Left renal pelvis (tissue), 4 donors: Measurements from ENCODE around the gene AZIN2. TPM values are rescaled to one million over a fixed set of nuclear protein-coding genes. Genes with fewer than 3 reads are reported as not detected.
A peak's percentile ranks its signal among the peaks of the same experiment; 100 is the strongest.
"Not testable (repeated sequence)": the region's sequence is repeated elsewhere in the genome, so short reads cannot be mapped to it uniquely, and the experiment has no call there.

ENCODE experiments used
- DNase-seq, 4 donors: peaks; one replicate each; pipeline ENCODE4 v3.0.0-alpha.2; 2013; ENCODE audit warnings: low read depth in 4 of 4, low spot score in 3 of 4
- polyA plus RNA-seq, 4 donors: library from polyadenylated mRNA; unstranded; fragments of 120-200 nt; gene quantifications; one replicate each; pipeline ENCODE4 v1.2.1, GENCODE V29; 2013; ENCODE audit not compliant: insufficient read length in 4 of 4

AZIN2 gene
- polyA plus RNA-seq, 4 donors = 5.9 to 9.4 (median 7.8) TPM

- DNase-seq = no peak
These were observed 24.5 kb upstream of the AZIN2 start for GRCh38 chr1:33056426-33056825.

- no peak for DNase-seq
These were observed 23.9 kb upstream of the AZIN2 start for GRCh38 chr1:33057095-33057494.

GRCh38 chr1:33060579-33061083 is 20.3 kb upstream of the AZIN2 start:
- no peak for DNase-seq

GRCh38 chr1:33061834-33062233 is 19.1 kb upstream of the AZIN2 start:
- DNase-seq = no peak

- DNase-seq = not testable (repeated sequence)
These were observed 16.7 kb upstream of the AZIN2 start for GRCh38 chr1:33064284-33064683.

GRCh38 chr1:33065301-33065700 is 15.7 kb upstream of the AZIN2 start:
- no peak for DNase-seq

GRCh38 chr1:33066477-33066876 is 14.5 kb upstream of the AZIN2 start:
- DNase-seq = not testable (repeated sequence)

GRCh38 chr1:33068108-33068507 is 12.8 kb upstream of the AZIN2 start:
- DNase-seq = not testable (repeated sequence)

GRCh38 chr1:33070628-33071027 is 10.3 kb upstream of the AZIN2 start:
- no peak for DNase-seq

- DNase-seq = no peak
These were observed 8.2 kb upstream of the AZIN2 start for GRCh38 chr1:33072707-33073106.

- DNase-seq = no peak
These were observed 6.6 kb upstream of the AZIN2 start for GRCh38 chr1:33074193-33074945.

- no peak for DNase-seq
These were observed 2.8 kb upstream of the AZIN2 start for GRCh38 chr1:33078030-33078591.

GRCh38 chr1:33080373-33080772 is 580 bp upstream of the AZIN2 start:
- no peak for DNase-seq

- no peak for DNase-seq
These were observed 777 bp downstream of the AZIN2 start for GRCh38 chr1:33081554-33082305.

- DNase-seq = no peak
These were observed 1.7 kb downstream of the AZIN2 start for GRCh38 chr1:33082575-33083108.

- DNase-seq = no peak
These were observed 4.4 kb downstream of the AZIN2 start for GRCh38 chr1:33085332-33085731.

- DNase-seq = peak in 3 of 4 donors; percentile 46 to 70 (median 53)
These were observed 5.5 kb downstream of the AZIN2 start for GRCh38 chr1:33086384-33086850.

GRCh38 chr1:33087677-33088076 is 6.7 kb downstream of the AZIN2 start:
- DNase-seq = no peak

GRCh38 chr1:33088119-33088906 is 7.4 kb downstream of the AZIN2 start:
- DNase-seq = no peak

- no peak for DNase-seq
These were observed 8.5 kb downstream of the AZIN2 start for GRCh38 chr1:33089457-33089856.
